Kidney (tissue), 14 donors: ENCODE results near the gene MEOX1. TPM values are rescaled to one million over a fixed set of nuclear protein-coding genes. Genes with fewer than 3 reads are reported as not detected.

ENCODE experiments used
- DNase-seq, 5 donors: peaks; one replicate each; pipeline ENCODE4 v3.0.0-alpha.2; 2013 to 2020
- FAIRE-seq: peaks from 2 replicates; lab custom pipeline; 2012; peaks lifted over from hg19 to GRCh38; lab: Jason Lieb, UNC
- H3K27ac ChIP-seq, 2 donors: one replicate each; pipeline ENCODE4 v1.7.0; 2013; ENCODE audit warnings: low read depth in 2 of 2, low read length in 2 of 2, inconsistent platforms in 1 of 2
- H3K27me3 ChIP-seq: one replicate; pipeline ENCODE4 v1.7.1; 2013; ENCODE audit warnings: low read length, inconsistent platforms; ENCODE audit not compliant: control insufficient read depth, insufficient read depth
- H3K36me3 ChIP-seq, 3 donors: one replicate each; pipeline versions ENCODE4 v1.7.0 to v1.7.1; 2013; ENCODE audit warnings: low read length in 3 of 3, control low read depth in 1 of 3, inconsistent platforms in 1 of 3; ENCODE audit not compliant: insufficient read depth in 3 of 3, control insufficient read depth in 2 of 3
- H3K4me1 ChIP-seq, 3 donors: one replicate each; pipeline versions ENCODE4 v1.7.0 to v1.7.1; 2013; ENCODE audit warnings: low read length in 3 of 3, inconsistent platforms in 1 of 3, low read depth in 1 of 3; ENCODE audit not compliant: control insufficient read depth in 2 of 3, insufficient read depth in 2 of 3
- H3K4me3 ChIP-seq, 3 donors: one replicate each; pipeline versions ENCODE4 v1.7.0 to v1.8.1; 2013; ENCODE audit warnings: low read length in 3 of 3, control low read depth in 1 of 3, inconsistent platforms in 1 of 3
- H3K9ac ChIP-seq, 3 donors: one replicate each; pipeline versions ENCODE4 v1.7.0 to v1.7.1; 2013; ENCODE audit warnings: low read length in 3 of 3, control low read depth in 1 of 3, inconsistent platforms in 1 of 3
- H3K9me3 ChIP-seq, 3 donors: one replicate each; pipeline versions ENCODE4 v1.7.0 to v1.7.1; 2013; ENCODE audit warnings: low read length in 3 of 3, control low read depth in 1 of 3, inconsistent platforms in 1 of 3; ENCODE audit not compliant: control insufficient read depth in 2 of 3, insufficient read depth in 1 of 3
- CTCF ChIP-seq: IDR thresholded peaks from 3 replicates; pipeline ENCODE4 v1.5.1; 2012; ENCODE audit warnings: mild to moderate bottlenecking, moderate library complexity, borderline replicate concordance; ENCODE audit not compliant: insufficient read depth; ENCODE audit errors: extremely low read depth
- intact Hi-C: fragments of 100-400 bp; cut with DNase I; formaldehyde crosslinking; loops from one replicate; pipeline ENCODE4 v1.11.1; 2022
- polyA plus RNA-seq: library from polyadenylated mRNA; stranded (reverse); fragments of 350-450 nt; fragmentation: Illumina TruSeq; extraction: RNeasy Lipid Tissue Mini Kit (QIAGEN cat#74804); gene quantifications from one replicate; pipeline ENCODE4 v1.2.3, GENCODE V29; 2014; ENCODE audit warnings: low read depth, low replicate concordance; ENCODE audit not compliant: insufficient read depth
- total RNA-seq: library from RNA; stranded (reverse); fragmentation: NEBNext Ultra II Directional; extraction: Animal tissue kit (Norgen Biotek cat#: 25700); gene quantifications from one replicate; pipeline ENCODE4 v1.2.1, GENCODE V29; 2021
- donor health status: control.
- donor health status: control.
- donor health status: control.
- donor health status: control.
- donor health status: control.
- donor health status: DM: yes; HTN: yes; CAD: no.
- donor health status: Normal renal cell carcinoma (clear cell type).

MEOX1 gene
- total and polyA plus RNA-seq, 2 donors from 2014 or later, result 1.4 TPM; not detected in 1

GRCh38 chr17:43591779-43592562, 69.8 kb downstream of the MEOX1 start:
- Histone ChIP-seq H3K27ac (peak overlapping the region; percentile 55 to 65), H3K4me3 (no peak overlapping the region), H3K9ac (no peak overlapping the region), H3K36me3 (no peaks in the 10 kb centered on the region), H3K9me3 (no peaks in the 10 kb centered on the region), H3K27me3 (no peaks in the 10 kb centered on the region), H3K4me1 (peaks cover 0 to 8% (median 0%) of the 10 kb centered on the region in 3 donors)
- DNase-seq (peak; percentile 72 to 90 (median 74)), FAIRE-seq (no peak)
- intact Hi-C loops, result no loop called here
- TF ChIP-seq CTCF, result no peak

- DNase-seq, result no peak
- Histone ChIP-seq H3K36me3 (no peaks in the 10 kb centered on the region), H3K4me3 (no peak overlapping the region), H3K27me3 (no peaks in the 10 kb centered on the region), H3K27ac (peak overlapping the region; percentile 26 to 55), H3K9me3 (no peaks in the 10 kb centered on the region), H3K4me1 (peaks cover 0 to 8% (median 0%) of the 10 kb centered on the region in 3 donors), H3K9ac (no peak overlapping the region)
- no peak for FAIRE-seq
- no peak for TF ChIP-seq CTCF
- intact Hi-C loops, result no loop called here
Measured at GRCh38 chr17:43591001-43591400, 70.7 kb downstream of the MEOX1 start.

Other genes with a start within 250 kb of the MEOX1 start
- 53.9 TPM for gene DHX8, start 177.9 kb downstream of the MEOX1 start, total RNA-seq
- gene DHX8, start 177.9 kb downstream of the MEOX1 start, polyA plus RNA-seq, result 28.7 TPM
- gene ETV4, start 115.6 kb downstream of the MEOX1 start, total RNA-seq, result 6.8 TPM
- gene ETV4, start 115.6 kb downstream of the MEOX1 start, polyA plus RNA-seq, result 2.5 TPM
- gene SOST, start 96.9 kb upstream of the MEOX1 start, total RNA-seq, result 0.09 TPM
- gene SOST, start 96.9 kb upstream of the MEOX1 start, polyA plus RNA-seq, result 15.1 TPM
- 102 TPM for gene DUSP3, start 117.1 kb upstream of the MEOX1 start, total RNA-seq
- gene DUSP3, start 117.1 kb upstream of the MEOX1 start, polyA plus RNA-seq, result 126 TPM
- not detected for gene CFAP97D1, start 118.5 kb upstream of the MEOX1 start, total RNA-seq
- gene CFAP97D1, start 118.5 kb upstream of the MEOX1 start, polyA plus RNA-seq, result not detected
- gene MPP3, start 171.2 kb upstream of the MEOX1 start, total RNA-seq, result 5.8 TPM
- gene MPP3, start 171.2 kb upstream of the MEOX1 start, polyA plus RNA-seq, result 3.2 TPM
- gene CD300LG, start 185.3 kb upstream of the MEOX1 start, total RNA-seq, result 1.2 TPM
- gene CD300LG, start 185.3 kb upstream of the MEOX1 start, polyA plus RNA-seq, result 3.1 TPM
- gene MPP2, start 245.6 kb upstream of the MEOX1 start, total RNA-seq, result 1.2 TPM
- gene MPP2, start 245.6 kb upstream of the MEOX1 start, polyA plus RNA-seq, result 2.7 TPM